GM12874 (cell line): ENCODE measurements around the gene OXER1.

Experiments used
- TF ChIP-seq, protein P1 (sequence below): IDR thresholded peaks from 2 replicates; pipeline ENCODE4 v1.5.1; 2011; ENCODE audit warnings: low read depth, mild to moderate bottlenecking, control low read depth, low read length, moderate library complexity; ENCODE audit not compliant: insufficient read depth

Gene OXER1

DNA sequence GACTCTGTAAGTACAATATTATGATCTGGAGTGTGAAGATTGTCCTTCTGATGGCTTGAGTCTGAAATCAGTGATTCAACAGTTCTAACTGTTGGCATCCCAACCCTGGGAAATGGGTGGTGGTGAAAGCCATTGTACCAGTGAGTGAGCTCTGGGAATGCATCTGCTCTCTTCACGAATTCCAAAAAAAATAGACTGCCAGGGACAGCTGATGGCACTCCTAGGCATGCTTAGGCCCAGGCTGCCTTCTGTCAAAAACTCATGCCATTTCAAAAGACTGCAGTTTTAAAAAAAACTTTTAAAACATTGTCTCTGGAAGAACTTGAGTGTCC, 20.3 kb downstream of the OXER1 start:
- TF ChIP-seq, protein P1, sequence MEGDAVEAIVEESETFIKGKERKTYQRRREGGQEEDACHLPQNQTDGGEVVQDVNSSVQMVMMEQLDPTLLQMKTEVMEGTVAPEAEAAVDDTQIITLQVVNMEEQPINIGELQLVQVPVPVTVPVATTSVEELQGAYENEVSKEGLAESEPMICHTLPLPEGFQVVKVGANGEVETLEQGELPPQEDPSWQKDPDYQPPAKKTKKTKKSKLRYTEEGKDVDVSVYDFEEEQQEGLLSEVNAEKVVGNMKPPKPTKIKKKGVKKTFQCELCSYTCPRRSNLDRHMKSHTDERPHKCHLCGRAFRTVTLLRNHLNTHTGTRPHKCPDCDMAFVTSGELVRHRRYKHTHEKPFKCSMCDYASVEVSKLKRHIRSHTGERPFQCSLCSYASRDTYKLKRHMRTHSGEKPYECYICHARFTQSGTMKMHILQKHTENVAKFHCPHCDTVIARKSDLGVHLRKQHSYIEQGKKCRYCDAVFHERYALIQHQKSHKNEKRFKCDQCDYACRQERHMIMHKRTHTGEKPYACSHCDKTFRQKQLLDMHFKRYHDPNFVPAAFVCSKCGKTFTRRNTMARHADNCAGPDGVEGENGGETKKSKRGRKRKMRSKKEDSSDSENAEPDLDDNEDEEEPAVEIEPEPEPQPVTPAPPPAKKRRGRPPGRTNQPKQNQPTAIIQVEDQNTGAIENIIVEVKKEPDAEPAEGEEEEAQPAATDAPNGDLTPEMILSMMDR = no peak

DNA sequence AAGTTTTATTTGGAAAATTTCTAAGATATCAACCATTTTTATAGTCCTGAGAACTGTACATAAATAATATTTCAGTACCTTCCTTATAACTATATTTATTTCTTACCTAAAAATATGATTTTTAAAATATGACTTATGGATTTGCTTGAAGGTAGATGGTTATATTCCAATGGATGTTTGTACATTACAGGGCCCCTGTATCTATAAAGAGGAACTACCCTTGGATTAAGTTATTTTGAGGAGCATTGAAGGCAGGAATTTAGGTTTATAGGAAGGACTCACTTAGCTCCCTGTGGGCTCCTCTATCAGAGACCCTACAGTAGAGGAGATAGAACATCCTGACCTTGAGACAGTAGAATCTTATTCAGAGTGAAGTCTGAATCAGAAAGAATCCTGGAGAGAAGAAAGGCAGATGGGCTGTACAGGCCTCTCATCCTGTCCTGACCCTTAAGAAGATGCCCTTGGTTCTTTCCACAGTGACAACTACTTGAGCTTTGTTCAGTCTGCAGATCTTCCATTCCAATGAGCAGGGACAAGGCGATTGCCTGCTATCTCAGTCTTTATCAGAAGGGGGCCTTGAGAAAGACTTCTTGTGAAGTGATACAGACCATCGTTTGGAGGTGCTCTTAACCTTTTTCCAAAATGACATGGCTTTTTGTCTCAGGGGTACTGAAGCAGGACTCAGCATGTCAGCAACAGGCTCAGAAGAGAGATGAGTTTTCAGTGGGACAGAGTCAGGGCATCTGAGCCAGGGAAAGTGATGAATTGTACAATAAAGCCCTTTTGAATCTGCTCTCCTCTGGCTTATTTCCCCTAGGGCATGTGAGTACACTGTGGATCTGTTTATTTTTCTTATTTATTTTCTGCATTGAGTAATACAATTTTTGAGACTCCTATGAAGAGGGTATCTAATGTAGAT, 20.9 kb downstream of the OXER1 start:
- TF ChIP-seq, protein P1 = no peak; the same call in 1 of the 2 replicates

DNA sequence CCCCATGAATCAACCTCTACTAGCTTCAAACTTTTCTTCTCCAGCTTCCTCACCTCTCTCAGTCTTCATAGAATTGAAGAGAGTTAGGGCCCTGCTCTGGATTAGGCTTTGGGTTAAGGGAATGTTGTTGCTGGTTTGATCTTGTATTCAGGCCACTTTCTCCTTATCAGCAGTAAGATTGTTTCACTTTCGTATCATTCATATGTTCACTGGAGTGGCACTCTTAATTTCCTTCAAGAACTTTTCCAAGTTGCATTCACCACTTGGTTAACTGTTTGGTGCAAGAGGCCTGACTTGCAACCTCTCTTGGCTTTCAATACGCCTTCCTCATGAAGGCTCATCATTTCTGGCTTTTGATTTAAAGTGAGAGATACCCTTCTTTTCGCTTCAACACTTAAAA, 22.8 kb downstream of the OXER1 start:
- TF ChIP-seq, protein P1 = no peak

DNA sequence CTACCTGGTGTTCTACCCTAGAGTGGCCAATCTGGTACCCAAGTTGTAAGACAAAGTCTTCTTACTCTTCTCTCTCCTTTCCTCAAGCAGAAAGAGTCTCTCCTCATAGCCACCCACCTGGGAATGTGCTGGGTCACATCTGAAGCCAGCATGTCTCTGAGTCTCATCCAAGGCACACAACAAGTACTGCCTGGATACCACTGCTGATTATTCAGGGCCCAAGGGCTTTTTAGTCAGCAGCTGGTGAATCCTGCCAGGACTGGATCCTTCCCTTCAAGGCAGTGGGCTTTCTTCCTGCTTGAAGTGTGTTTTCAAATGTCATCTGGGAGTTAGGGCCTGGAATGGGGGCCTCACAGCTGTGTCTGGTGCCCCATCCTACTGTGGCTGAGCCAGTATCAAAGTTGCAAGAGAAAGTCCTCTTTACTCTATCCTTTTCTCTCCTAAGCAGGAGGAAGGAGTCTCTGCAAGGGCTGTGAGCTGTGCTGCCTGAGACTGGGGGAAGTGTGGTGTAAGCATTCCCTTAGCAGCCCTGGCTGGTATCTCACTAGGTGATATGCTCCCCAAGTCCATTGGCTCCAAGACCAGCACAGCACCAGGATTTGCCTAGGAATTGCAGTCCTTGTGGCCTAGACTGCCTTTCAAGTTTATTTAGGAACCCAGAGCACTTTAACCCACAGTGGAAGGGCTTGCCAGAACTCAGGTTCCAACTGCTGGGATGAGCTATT, 27.2 kb downstream of the OXER1 start:
- TF ChIP-seq, protein P1 = no peak

DNA sequence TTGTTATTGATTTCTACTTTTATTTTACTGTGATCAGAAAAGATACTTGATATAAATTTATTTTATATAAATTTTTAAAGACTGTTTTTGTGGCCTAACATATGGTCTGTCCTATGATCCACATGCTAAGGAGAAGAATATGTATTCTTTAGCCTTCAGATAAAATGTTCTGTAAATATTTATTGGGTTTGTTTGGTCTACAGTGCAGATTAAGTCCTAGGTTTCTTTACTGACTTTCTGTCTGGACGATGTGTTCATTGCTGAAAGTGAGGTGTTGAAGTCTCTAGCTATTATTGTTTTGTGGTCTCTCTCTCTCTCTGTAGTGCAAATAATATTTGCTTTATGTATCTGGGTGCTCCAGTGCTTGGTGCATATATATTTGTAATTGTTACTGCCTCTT, 30.1 kb downstream of the OXER1 start:
- TF ChIP-seq, protein P1 = no peak

DNA sequence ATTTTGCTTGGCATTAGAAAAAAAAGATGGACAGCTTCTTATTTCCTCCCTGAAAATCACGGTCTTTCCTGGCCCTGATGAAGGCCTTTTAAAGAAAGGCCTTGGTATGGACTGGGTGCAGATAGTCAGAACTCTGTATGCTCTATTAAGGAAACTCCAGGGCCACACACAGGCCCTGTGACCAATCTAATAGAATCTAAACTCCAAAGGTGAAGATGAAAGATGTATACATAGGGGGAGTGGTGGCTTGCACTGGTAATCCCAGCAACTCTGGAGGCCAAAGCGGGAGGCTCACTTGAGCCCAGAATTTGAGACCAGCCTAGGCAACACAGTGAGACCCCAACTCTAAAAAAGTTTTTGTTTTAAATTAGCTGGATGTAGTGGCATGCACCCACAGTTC, 37.3 kb downstream of the OXER1 start:
- TF ChIP-seq, protein P1 = no peak

DNA sequence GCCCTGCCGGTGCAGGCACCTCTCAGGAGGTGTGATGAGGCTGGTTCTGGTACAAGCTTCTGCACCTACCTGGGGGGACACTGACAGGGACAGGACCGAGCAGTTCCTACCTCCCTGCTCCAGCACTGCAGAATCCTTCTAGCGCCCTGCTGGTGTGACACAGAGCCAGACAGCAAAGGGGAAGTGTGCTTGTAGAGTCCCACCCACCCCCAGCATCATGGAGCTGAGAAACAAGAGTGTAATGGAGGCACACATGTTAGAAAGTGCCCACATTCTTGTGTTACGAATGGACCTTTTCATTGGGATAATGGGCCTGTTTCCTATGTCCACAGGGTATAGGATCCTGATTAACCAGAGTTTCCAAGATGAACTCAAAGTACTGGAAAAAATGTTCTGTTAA, 38.3 kb downstream of the OXER1 start:
- TF ChIP-seq, protein P1 = no peak
